GM21529 (cell line): ENCODE data around the gene DNAJC4.
A peak's percentile ranks its signal among the peaks of the same experiment; 100 is the strongest.

Experiments
- ATAC-seq: cut with Tn5 transposase; IDR thresholded peaks from one replicate; pipeline ENCODE4 v1.9.1; 2021; ENCODE audit not compliant: unreplicated experiment

Gene DNAJC4

GRCh38 chr11:64269540-64270220 is 39.3 kb downstream of the DNAJC4 start:
- peak; percentile 62 for ATAC-seq

DNA sequence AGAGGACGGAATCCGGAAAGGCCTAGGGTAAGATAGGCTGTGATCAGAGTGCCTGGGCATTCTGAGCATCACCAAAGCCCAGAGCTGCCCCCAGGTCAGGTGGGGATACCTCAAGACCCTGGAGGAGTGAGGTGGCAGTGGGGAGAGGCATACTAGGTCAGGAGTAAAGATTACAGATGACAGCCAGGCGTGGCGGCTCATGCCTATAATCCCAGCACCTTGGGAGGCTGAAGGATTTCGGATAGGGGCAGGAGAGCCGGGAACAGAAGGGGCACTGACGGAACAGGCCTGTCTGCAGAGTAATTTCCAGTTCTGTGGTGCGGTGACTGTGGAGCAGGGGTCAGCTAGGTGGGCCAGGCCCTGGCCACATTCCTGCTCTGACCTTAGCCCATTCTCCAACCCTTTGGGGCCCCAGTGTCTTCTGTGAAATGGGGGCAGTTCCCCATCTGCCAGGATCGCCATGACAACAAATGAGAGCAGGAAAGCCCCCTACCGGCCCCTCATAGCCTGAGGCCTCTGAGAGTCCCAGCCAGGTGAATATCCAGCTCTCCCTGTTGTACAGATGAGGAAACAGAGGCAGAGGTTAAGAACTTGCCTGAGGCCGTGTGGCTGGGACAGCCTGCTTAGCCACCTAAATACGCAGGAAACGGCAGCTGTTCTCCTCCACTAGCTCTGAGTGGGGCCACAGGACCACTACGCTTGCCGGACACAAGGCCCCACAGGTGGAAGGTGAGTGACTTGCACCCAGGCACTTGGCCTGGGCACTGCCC is 44.9 kb downstream of the DNAJC4 start:
- ATAC-seq, result no peak

- no peak for ATAC-seq
Observed at GRCh38 chr11:64275841-64276240, 45.5 kb downstream of the DNAJC4 start.

DNA sequence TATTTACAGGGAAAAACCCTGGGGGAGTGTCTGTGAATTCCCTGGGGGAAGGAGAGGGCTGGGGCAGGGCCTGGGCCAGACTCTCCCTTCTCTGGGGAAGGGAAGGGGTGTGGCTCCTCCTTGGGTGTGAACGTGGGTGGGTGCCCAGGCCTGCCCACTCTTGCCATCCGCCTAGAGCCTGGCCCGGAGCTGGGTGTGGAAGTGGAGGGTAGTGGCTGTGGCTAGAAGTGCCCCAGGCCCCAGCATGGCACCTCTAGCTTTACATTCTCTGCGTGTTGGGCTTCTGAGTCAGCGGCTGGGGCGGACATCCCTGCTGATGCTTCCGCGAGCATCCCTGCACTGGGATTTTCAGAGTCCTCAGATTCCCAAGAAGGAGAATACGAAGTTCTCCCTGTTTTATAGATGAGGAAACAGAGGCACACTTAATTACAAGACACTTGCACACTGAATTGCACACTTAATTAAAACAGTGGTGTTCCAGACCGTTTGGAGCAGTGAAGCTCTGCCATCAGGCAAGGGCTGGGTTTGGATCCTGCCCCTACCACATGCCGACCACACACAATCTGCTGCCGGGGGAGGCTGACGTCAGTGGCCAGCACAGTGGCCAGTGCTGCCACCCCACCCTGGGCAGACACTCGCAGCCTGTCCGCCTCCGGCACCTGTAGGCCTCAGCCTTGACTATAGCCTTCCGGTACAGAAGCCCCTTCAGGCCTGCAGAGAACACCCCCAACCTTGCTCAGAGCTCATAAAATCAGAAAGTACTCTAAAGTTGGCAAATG is 46.5 kb downstream of the DNAJC4 start:
- no peak for ATAC-seq

GRCh38 chr11:64278576-64279190 is 48.3 kb downstream of the DNAJC4 start:
- no peak for ATAC-seq

GRCh38 chr11:64281957-64282770 is 51.8 kb downstream of the DNAJC4 start:
- ATAC-seq, result no peak

GRCh38 chr11:64283092-64283491 is 52.7 kb downstream of the DNAJC4 start:
- ATAC-seq, result no peak
